Liver (tissue), 9 donors: ENCODE measurements around the gene FAM98B. TPM values are rescaled to one million over a fixed set of nuclear protein-coding genes. Genes with fewer than 3 reads are reported as not detected.

Source experiments
- DNase-seq: peaks from one replicate; pipeline ENCODE4 v3.0.0-alpha.2; 2017; ENCODE audit warnings: low spot score
- H3K27ac ChIP-seq, 2 donors: one replicate each; pipeline ENCODE4 v1.7.0; 2013; ENCODE audit warnings: inconsistent platforms in 2 of 2, low read length in 2 of 2, control low read depth in 1 of 2, low read depth in 1 of 2, mild to moderate bottlenecking in 1 of 2
- H3K27me3 ChIP-seq, 4 donors: one replicate each; pipeline versions ENCODE4 v1.6.1 to v1.7.0; 2013; ENCODE audit warnings: low read length in 3 of 4, inconsistent platforms in 1 of 4, mild to moderate bottlenecking in 1 of 4, moderate library complexity in 1 of 4; ENCODE audit not compliant: control insufficient read depth in 4 of 4, insufficient read depth in 4 of 4
- H3K36me3 ChIP-seq, 4 donors: one replicate each; pipeline versions ENCODE4 v1.6.1 to v1.7.0; 2013; ENCODE audit warnings: low read length in 3 of 4, mild to moderate bottlenecking in 3 of 4, low read depth in 1 of 4, moderate library complexity in 1 of 4; ENCODE audit not compliant: control insufficient read depth in 4 of 4, insufficient read depth in 3 of 4
- H3K4me1 ChIP-seq, 4 donors: one replicate each; pipeline versions ENCODE4 v1.6.1 to v1.7.0; 2013; ENCODE audit warnings: low read length in 3 of 4, mild to moderate bottlenecking in 3 of 4, moderate library complexity in 1 of 4; ENCODE audit not compliant: control insufficient read depth in 4 of 4, insufficient read depth in 4 of 4
- H3K4me3 ChIP-seq, 3 donors: one replicate each; pipeline versions ENCODE4 v1.6.1 to v1.7.0; 2013; ENCODE audit warnings: low read length in 3 of 3, control low read depth in 1 of 3, low read depth in 1 of 3, mild to moderate bottlenecking in 1 of 3
- H3K9ac ChIP-seq, 2 donors: one replicate each; pipeline ENCODE4 v1.7.0; 2013; ENCODE audit warnings: low read length in 2 of 2, mild to moderate bottlenecking in 2 of 2, moderate library complexity in 2 of 2, control low read depth in 1 of 2, low read depth in 1 of 2
- H3K9me3 ChIP-seq, 4 donors: one replicate each; pipeline versions ENCODE4 v1.6.1 to v1.7.0; 2013; ENCODE audit warnings: low read length in 3 of 4; ENCODE audit not compliant: control insufficient read depth in 4 of 4
- ATF3 ChIP-seq: IDR thresholded peaks from 2 replicates; pipeline ENCODE4 v1.6.1; 2016; ENCODE audit warnings: antibody characterized with exemption
- EGR1 ChIP-seq, 2 donors: IDR thresholded peaks; 2 replicates each; pipeline ENCODE4 v1.6.1; 2016 to 2018; ENCODE audit warnings: antibody characterized with exemption in 2 of 2, low read depth in 2 of 2
- FOXA2 ChIP-seq: IDR thresholded peaks from 2 replicates; pipeline ENCODE4 v1.6.1; 2016; ENCODE audit warnings: antibody characterized with exemption
- GABPA ChIP-seq, 2 donors: IDR thresholded peaks in 1 of 2; conservative IDR thresholded peaks in 1 of 2; 2 replicates each; pipeline ENCODE4 v1.6.1; 2016; ENCODE audit warnings: antibody characterized with exemption in 2 of 2, mild to moderate bottlenecking in 1 of 2, moderate library complexity in 1 of 2
- HNF4A ChIP-seq, 2 donors: conservative IDR thresholded peaks; 2 replicates each; pipeline ENCODE4 v1.6.1; 2016; ENCODE audit warnings: antibody characterized with exemption in 2 of 2, mild to moderate bottlenecking in 2 of 2
- HNF4G ChIP-seq: IDR thresholded peaks from 2 replicates; pipeline ENCODE4 v1.6.1; 2016; ENCODE audit warnings: antibody characterized with exemption
- JUND ChIP-seq, 2 donors: IDR thresholded peaks; 2 replicates each; pipeline ENCODE4 v1.6.1; 2016; ENCODE audit warnings: antibody characterized with exemption in 2 of 2
- MAX ChIP-seq: IDR thresholded peaks from 2 replicates; pipeline ENCODE4 v1.6.1; 2016; ENCODE audit warnings: antibody characterized with exemption
- NR2F2 ChIP-seq: IDR thresholded peaks from 2 replicates; pipeline ENCODE4 v1.6.1; 2016; ENCODE audit warnings: antibody characterized with exemption
- RAD21 ChIP-seq, 2 donors: IDR thresholded peaks; 2 replicates each; pipeline ENCODE4 v1.6.1; 2016; ENCODE audit warnings: antibody characterized with exemption in 2 of 2, mild to moderate bottlenecking in 2 of 2
- RXRA ChIP-seq, 2 donors: IDR thresholded peaks; 2 replicates each; pipeline ENCODE4 v1.6.1; 2017 to 2018; ENCODE audit warnings: antibody characterized with exemption in 2 of 2, mild to moderate bottlenecking in 1 of 2
- TAF1 ChIP-seq: conservative IDR thresholded peaks from 2 replicates; pipeline ENCODE4 v1.6.1; 2016; ENCODE audit warnings: antibody characterized with exemption, mild to moderate bottlenecking
- YY1 ChIP-seq: IDR thresholded peaks from 2 replicates; pipeline ENCODE4 v1.6.1; 2016; ENCODE audit warnings: antibody characterized with exemption, mild to moderate bottlenecking
- WGBS: extraction: QIAGEN DNeasy Blood & Tissue Kit; methylation state at CpG from one replicate; pipeline ENCODE4 v1.1.7; 2013; 5-methylcytosine and 5-hydroxymethylcytosine counted together
- polyA plus RNA-seq, 2 donors: library from polyadenylated mRNA; stranded (reverse) in 1 of 2; unstranded in 1 of 2; fragments of 200-250 nt in 1 of 2; fragments of >200 nt in 1 of 2; fragmentation: Nextera tagmentation in 1 of 2; extraction: Ambion mirVana in 1 of 2; gene quantifications; one replicate each; pipeline versions ENCODE4 v1.2.1 to v1.2.3, GENCODE V29; 2013 to 2015
- total RNA-seq, 2 donors: library from RNA; depleted of rRNA; stranded (reverse); fragments of >200 nt; gene quantifications; one replicate each; pipeline ENCODE4 v1.2.3, GENCODE V29; 2014
- TF ChIP-seq, protein P1 (sequence below): IDR thresholded peaks from 2 replicates; pipeline ENCODE4 v1.6.1; 2016; ENCODE audit warnings: antibody characterized with exemption
- TF ChIP-seq, protein P2 (sequence below): fragments of 150-350 bp; IDR thresholded peaks from 2 replicates; pipeline ENCODE4 v1.5.1; 2017; ENCODE audit warnings: improper control_type of control experiment, low read depth, low read length; ENCODE audit not compliant: missing input control
- donor health status: healthy.
- donor health status: healthy.
- donor health status: healthy.
- donor health status: healthy.
- donor health status: healthy.

FAM98B gene
- total and polyA plus RNA-seq, 4 donors, result 1.5 to 12.2 (median 4.3) TPM

GRCh38 chr15:38479266-38479665 lies 25.3 kb downstream of the FAM98B start:
- Histone ChIP-seq H3K9me3 (no peaks in the 10 kb centered on the region), H3K4me1 (no peaks in the 10 kb centered on the region), H3K9ac (no peak overlapping the region), H3K27ac (no peak overlapping the region), H3K27me3 (no peaks in the 10 kb centered on the region), H3K36me3 (peaks cover 0 to 33% (median 12%) of the 10 kb centered on the region in 4 donors), H3K4me3 (no peak overlapping the region)
- no peak for DNase-seq
- TF ChIP-seq ATF3 (no peak), JUND (IDR thresholded peaks at IDR 0.05) (no peak), EGR1 (IDR thresholded peaks at IDR 0.05; ENCODE audit: low read depth in 2 of 2) (no peak), HNF4G (no peak), FOXA2 (no peak)
- TF ChIP-seq, protein P1, sequence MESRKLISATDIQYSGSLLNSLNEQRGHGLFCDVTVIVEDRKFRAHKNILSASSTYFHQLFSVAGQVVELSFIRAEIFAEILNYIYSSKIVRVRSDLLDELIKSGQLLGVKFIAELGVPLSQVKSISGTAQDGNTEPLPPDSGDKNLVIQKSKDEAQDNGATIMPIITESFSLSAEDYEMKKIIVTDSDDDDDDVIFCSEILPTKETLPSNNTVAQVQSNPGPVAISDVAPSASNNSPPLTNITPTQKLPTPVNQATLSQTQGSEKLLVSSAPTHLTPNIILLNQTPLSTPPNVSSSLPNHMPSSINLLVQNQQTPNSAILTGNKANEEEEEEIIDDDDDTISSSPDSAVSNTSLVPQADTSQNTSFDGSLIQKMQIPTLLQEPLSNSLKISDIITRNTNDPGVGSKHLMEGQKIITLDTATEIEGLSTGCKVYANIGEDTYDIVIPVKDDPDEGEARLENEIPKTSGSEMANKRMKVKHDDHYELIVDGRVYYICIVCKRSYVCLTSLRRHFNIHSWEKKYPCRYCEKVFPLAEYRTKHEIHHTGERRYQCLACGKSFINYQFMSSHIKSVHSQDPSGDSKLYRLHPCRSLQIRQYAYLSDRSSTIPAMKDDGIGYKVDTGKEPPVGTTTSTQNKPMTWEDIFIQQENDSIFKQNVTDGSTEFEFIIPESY, result no peak

GRCh38 chr15:38479756-38480155 lies 25.8 kb downstream of the FAM98B start:
- DNase-seq, result no peak
- TF ChIP-seq RXRA (IDR thresholded peaks at IDR 0.05) (no peak), HNF4G (no peak), JUND (IDR thresholded peaks at IDR 0.05) (no peak), MAX (no peak), YY1 (no peak), RAD21 (IDR thresholded peaks at IDR 0.05) (no peak), HNF4A (conservative IDR thresholded peaks at IDR 0.05) (no peak), NR2F2 (no peak), FOXA2 (no peak), GABPA (IDR thresholded peaks at IDR 0.05 in 1 of 2, conservative IDR thresholded peaks at IDR 0.05 in 1 of 2) (no peak), TAF1 (no peak)
- TF ChIP-seq, protein P2, sequence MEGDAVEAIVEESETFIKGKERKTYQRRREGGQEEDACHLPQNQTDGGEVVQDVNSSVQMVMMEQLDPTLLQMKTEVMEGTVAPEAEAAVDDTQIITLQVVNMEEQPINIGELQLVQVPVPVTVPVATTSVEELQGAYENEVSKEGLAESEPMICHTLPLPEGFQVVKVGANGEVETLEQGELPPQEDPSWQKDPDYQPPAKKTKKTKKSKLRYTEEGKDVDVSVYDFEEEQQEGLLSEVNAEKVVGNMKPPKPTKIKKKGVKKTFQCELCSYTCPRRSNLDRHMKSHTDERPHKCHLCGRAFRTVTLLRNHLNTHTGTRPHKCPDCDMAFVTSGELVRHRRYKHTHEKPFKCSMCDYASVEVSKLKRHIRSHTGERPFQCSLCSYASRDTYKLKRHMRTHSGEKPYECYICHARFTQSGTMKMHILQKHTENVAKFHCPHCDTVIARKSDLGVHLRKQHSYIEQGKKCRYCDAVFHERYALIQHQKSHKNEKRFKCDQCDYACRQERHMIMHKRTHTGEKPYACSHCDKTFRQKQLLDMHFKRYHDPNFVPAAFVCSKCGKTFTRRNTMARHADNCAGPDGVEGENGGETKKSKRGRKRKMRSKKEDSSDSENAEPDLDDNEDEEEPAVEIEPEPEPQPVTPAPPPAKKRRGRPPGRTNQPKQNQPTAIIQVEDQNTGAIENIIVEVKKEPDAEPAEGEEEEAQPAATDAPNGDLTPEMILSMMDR, result no peak
- TF ChIP-seq, protein P1, result no peak
- WGBS, result 97% methylated on average over 1 of the region's 1 CpG
- no peak overlapping the region for H3K27ac ChIP-seq
- peaks cover 0 to 31% (median 10%) of the 10 kb centered on the region in 4 donors for H3K36me3 ChIP-seq
- no peak overlapping the region for H3K4me3 ChIP-seq
- no peaks in the 10 kb centered on the region for H3K9me3 ChIP-seq
- no peaks in the 10 kb centered on the region for H3K27me3 ChIP-seq
- no peaks in the 10 kb centered on the region for H3K4me1 ChIP-seq
- H3K9ac ChIP-seq, result no peak overlapping the region
